ENCODE measurements around the gene UNC5B. TPM values are rescaled to one million over a fixed set of nuclear protein-coding genes. Genes with fewer than 3 reads are reported as not detected.

The UNC5B gene
- total RNA-seq, 1 donor from 2014 or later, result 22.4 TPM

- no peaks in the 10 kb centered on the region for H3K9me3 Mint-ChIP-seq
- DNase-seq (ENCODE audit: extremely low spot score, unreplicated experiment), result no peak
- H3K27me3 Mint-ChIP-seq, result no peaks in the 10 kb centered on the region
- TF ChIP-seq CTCF (conservative IDR thresholded peaks at IDR 0.05), result no peak
- H3K4me3 Mint-ChIP-seq, result peak overlapping the region; percentile 45
- no peak overlapping the region for H3K27ac Mint-ChIP-seq
- H3K4me1 Mint-ChIP-seq (ENCODE audit: unreplicated experiment), result peaks cover 53% of the 10 kb centered on the region
- no peaks in the 10 kb centered on the region for H3K36me3 Mint-ChIP-seq
Observed at GRCh38 chr10:71260622-71261325, 48.4 kb downstream of the UNC5B start.

GRCh38 chr10:71262027-71262426 is 49.7 kb downstream of the UNC5B start:
- Mint-ChIP-seq H3K4me3 (no peak overlapping the region), H3K9me3 (no peaks in the 10 kb centered on the region), H3K4me1 (ENCODE audit: unreplicated experiment) (peaks cover 49% of the 10 kb centered on the region), H3K36me3 (no peaks in the 10 kb centered on the region), H3K27me3 (no peaks in the 10 kb centered on the region), H3K27ac (no peak overlapping the region)
- no peak for DNase-seq (ENCODE audit: extremely low spot score, unreplicated experiment)
- TF ChIP-seq CTCF (conservative IDR thresholded peaks at IDR 0.05), result no peak

- no peak overlapping the region for H3K27ac Mint-ChIP-seq
- no peak overlapping the region for H3K4me3 Mint-ChIP-seq
- H3K27me3 Mint-ChIP-seq, result no peaks in the 10 kb centered on the region
- no peak for TF ChIP-seq CTCF (conservative IDR thresholded peaks at IDR 0.05)
- peaks cover 49% of the 10 kb centered on the region for H3K4me1 Mint-ChIP-seq (ENCODE audit: unreplicated experiment)
- no peaks in the 10 kb centered on the region for H3K36me3 Mint-ChIP-seq
- H3K9me3 Mint-ChIP-seq, result no peaks in the 10 kb centered on the region
- no peak for DNase-seq (ENCODE audit: extremely low spot score, unreplicated experiment)
Observed at GRCh38 chr10:71262817-71263216, 50.4 kb downstream of the UNC5B start.

GRCh38 chr10:71263376-71263775 is 51.0 kb downstream of the UNC5B start:
- H3K27me3 Mint-ChIP-seq, result no peaks in the 10 kb centered on the region
- DNase-seq (ENCODE audit: extremely low spot score, unreplicated experiment), result no peak
- no peaks in the 10 kb centered on the region for H3K36me3 Mint-ChIP-seq
- no peak overlapping the region for H3K4me3 Mint-ChIP-seq
- H3K9me3 Mint-ChIP-seq, result no peaks in the 10 kb centered on the region
- TF ChIP-seq CTCF (conservative IDR thresholded peaks at IDR 0.05), result no peak
- H3K4me1 Mint-ChIP-seq (ENCODE audit: unreplicated experiment), result peaks cover 53% of the 10 kb centered on the region
- H3K27ac Mint-ChIP-seq, result peak overlapping the region; percentile 31

- no peak overlapping the region for H3K4me3 Mint-ChIP-seq
- H3K36me3 Mint-ChIP-seq, result no peaks in the 10 kb centered on the region
- peaks cover 60% of the 10 kb centered on the region for H3K4me1 Mint-ChIP-seq (ENCODE audit: unreplicated experiment)
- no peaks in the 10 kb centered on the region for H3K9me3 Mint-ChIP-seq
- TF ChIP-seq CTCF (conservative IDR thresholded peaks at IDR 0.05), result no peak
- DNase-seq (ENCODE audit: extremely low spot score, unreplicated experiment), result no peak
- no peak overlapping the region for H3K27ac Mint-ChIP-seq
- no peaks in the 10 kb centered on the region for H3K27me3 Mint-ChIP-seq
Observed at GRCh38 chr10:71264345-71265200, 52.2 kb downstream of the UNC5B start.
